B cell (primary cell): ENCODE results near the gene PLEKHO2. TPM values are rescaled to one million over a fixed set of nuclear protein-coding genes. Genes with fewer than 3 reads are reported as not detected.

ENCODE experiments used
- ATAC-seq: fragments of 200-7000 bp; cut with Tn5 transposase; one replicate; pipeline ENCODE4 v1.10.0; 2021; ENCODE audit warnings: low read depth, mild to moderate bottlenecking, moderate number of reproducible peaks, moderate library complexity
- CTCF ChIA-PET: fragments of 350-600 bp; sonication (Branson Sonifier 250); formaldehyde crosslinking; loops from one replicate; lab custom pipeline; 2021; ENCODE audit warnings: antibody characterized with exemption, inconsistent platforms; lab: Charles Lee
- POLR2A ChIA-PET: fragments of 350-600 bp; sonication (Branson Sonifier 250); formaldehyde crosslinking; loops from one replicate; lab custom pipeline; 2021; ENCODE audit warnings: antibody characterized with exemption; lab: Charles Lee
- DNase-seq: peaks from one replicate; pipeline ENCODE4 v3.0.0; 2013
- H2AFZ ChIP-seq: 2 replicates; pipeline ENCODE4 v1.6.1; 2012; ENCODE audit warnings: mild to moderate bottlenecking, low read depth, low read length; ENCODE audit not compliant: insufficient read depth, poor library complexity, severe bottlenecking
- H3K27ac ChIP-seq, 2 donors: 1 replicate in 1 of 2; 2 replicates in 1 of 2; pipeline ENCODE4 v1.5.1; 2012 to 2013; ENCODE audit warnings: low read length in 2 of 2, mild to moderate bottlenecking in 2 of 2, moderate library complexity in 1 of 2
- H3K27me3 ChIP-seq, 4 experiments: fragments of 200-600 bp in 1 of 4; sonication (generic) in 1 of 4; replicated peaks in 1 of 4; 1 replicate in 2 of 4; 2 replicates in 2 of 4; pipeline versions ENCODE4 v1.6.1 to v1.7.0; 2013 to 2016; ENCODE audit warnings: low read length in 3 of 4, mild to moderate bottlenecking in 2 of 4, mixed read lengths in 1 of 4, moderate library complexity in 1 of 4; ENCODE audit not compliant: insufficient read depth in 4 of 4, control insufficient read depth in 3 of 4; ENCODE audit errors: control extremely low read depth in 1 of 4
- H3K36me3 ChIP-seq, 2 experiments: replicated peaks in 1 of 2; 1 replicate in 1 of 2; 2 replicates in 1 of 2; pipeline versions ENCODE4 v1.6.1 to v1.7.1; 2013; ENCODE audit warnings: low read length in 1 of 2; ENCODE audit not compliant: insufficient read depth in 2 of 2, control insufficient read depth in 1 of 2; ENCODE audit errors: control extremely low read depth in 1 of 2, extremely low read depth in 1 of 2
- H3K4me1 ChIP-seq, 2 donors: fragments of 200-600 bp in 1 of 2; sonication (generic) in 1 of 2; 1 replicate in 1 of 2; 2 replicates in 1 of 2; pipeline versions ENCODE4 v1.5.1 to v1.6.1; 2013 to 2017; ENCODE audit warnings: low read length in 2 of 2; ENCODE audit not compliant: control insufficient read depth in 2 of 2, insufficient read depth in 2 of 2
- H3K4me2 ChIP-seq: replicated peaks from 2 replicates; pipeline ENCODE3; 2012; ENCODE audit warnings: mild to moderate bottlenecking, low read depth, low read length; ENCODE audit not compliant: poor library complexity, severe bottlenecking
- H3K4me3 ChIP-seq, 5 experiments: fragments of 200-600 bp in 1 of 5; sonication (generic) in 1 of 5; 1 replicate in 3 of 5; 2 replicates in 2 of 5; pipeline versions ENCODE4 v1.5.1 to v1.7.0; 2011 to 2016; ENCODE audit warnings: low read length in 4 of 5, mild to moderate bottlenecking in 4 of 5, low read depth in 2 of 5, control low read depth in 1 of 5, moderate library complexity in 1 of 5; ENCODE audit not compliant: insufficient read depth in 1 of 5; ENCODE audit errors: control extremely low read depth in 1 of 5, extremely low read depth in 1 of 5
- H3K79me2 ChIP-seq: fragments of 200-600 bp; sonication (generic); one replicate; pipeline ENCODE4 v1.6.0; 2016; ENCODE audit warnings: low read length; ENCODE audit not compliant: control insufficient read depth, insufficient read depth
- H3K9ac ChIP-seq: fragments of 200-600 bp; sonication (generic); 2 replicates; pipeline ENCODE4 v1.6.1; 2017; ENCODE audit warnings: mild to moderate bottlenecking, low read length, moderate library complexity
- H3K9me3 ChIP-seq, 3 donors: one replicate each; pipeline versions ENCODE4 v1.6.1 to v1.7.1; 2013; ENCODE audit warnings: low read length in 2 of 3; ENCODE audit not compliant: control insufficient read depth in 2 of 3, insufficient read depth in 1 of 3; ENCODE audit errors: control extremely low read depth in 1 of 3
- H4K20me1 ChIP-seq: 2 replicates; pipeline ENCODE4 v1.6.0; 2012; ENCODE audit warnings: mild to moderate bottlenecking, low read length; ENCODE audit not compliant: insufficient read depth, control insufficient read depth, poor library complexity, severe bottlenecking
- H3K27ac Mint-ChIP-seq: one replicate; pipeline ENCODE4 v1.8.0; 2021; ENCODE audit warnings: mixed read lengths
- H3K27me3 Mint-ChIP-seq: one replicate; pipeline ENCODE4 v1.8.0; 2021; ENCODE audit warnings: mixed read lengths
- H3K4me1 Mint-ChIP-seq: one replicate; pipeline ENCODE4 v1.8.0; 2021; ENCODE audit warnings: mixed read lengths
- H3K4me3 Mint-ChIP-seq: one replicate; pipeline ENCODE4 v1.8.0; 2021; ENCODE audit warnings: mixed read lengths
- H3K9me3 Mint-ChIP-seq: one replicate; pipeline ENCODE4 v1.8.0; 2022; ENCODE audit warnings: mixed read lengths; ENCODE audit not compliant: insufficient read depth
- EZH2 ChIP-seq: IDR thresholded peaks from 2 replicates; pipeline ENCODE4 v1.6.1; 2012; ENCODE audit warnings: borderline replicate concordance, low read depth, mild to moderate bottlenecking, moderate library complexity, low read length; ENCODE audit not compliant: insufficient read depth, poor library complexity, severe bottlenecking
- WGBS: methylation state at CpG from one replicate; pipeline ENCODE4 v1.1.5; 2013; ENCODE audit warnings: missing lambda C conversion rate; ENCODE audit not compliant: insufficient coverage; 5-methylcytosine and 5-hydroxymethylcytosine counted together
- intact Hi-C: fragments of 100-400 bp; cut with micrococcal nuclease; formaldehyde crosslinking; loops from one replicate; pipeline ENCODE4 v1.10.0; 2022
- polyA plus RNA-seq: library from polyadenylated mRNA; depleted of rRNA; stranded (reverse); fragments of >200 nt; gene quantifications from 2 replicates; pipeline ENCODE4 v1.2.3, GENCODE V29; 2012
- total RNA-seq, 2 donors: library from RNA; stranded (reverse); fragments of 120-200 nt in 1 of 2; gene quantifications; 1 replicate in 1 of 2; 2 replicates in 1 of 2; pipeline versions ENCODE4 v1.2.3 to v1.2.4, GENCODE V29; 2013 to 2022
- TF ChIP-seq, protein P1 (sequence below): fragments of 200-600 bp; IDR thresholded peaks from one replicate; pipeline ENCODE4 v1.8.0; 2022; ENCODE audit warnings: antibody characterized with exemption, mild to moderate bottlenecking

PLEKHO2 gene
- total and polyA plus RNA-seq, 2 donors (not counting 1 experiment from before 2014, with no cell fraction given) = 13.7 to 23.1 TPM

DNA sequence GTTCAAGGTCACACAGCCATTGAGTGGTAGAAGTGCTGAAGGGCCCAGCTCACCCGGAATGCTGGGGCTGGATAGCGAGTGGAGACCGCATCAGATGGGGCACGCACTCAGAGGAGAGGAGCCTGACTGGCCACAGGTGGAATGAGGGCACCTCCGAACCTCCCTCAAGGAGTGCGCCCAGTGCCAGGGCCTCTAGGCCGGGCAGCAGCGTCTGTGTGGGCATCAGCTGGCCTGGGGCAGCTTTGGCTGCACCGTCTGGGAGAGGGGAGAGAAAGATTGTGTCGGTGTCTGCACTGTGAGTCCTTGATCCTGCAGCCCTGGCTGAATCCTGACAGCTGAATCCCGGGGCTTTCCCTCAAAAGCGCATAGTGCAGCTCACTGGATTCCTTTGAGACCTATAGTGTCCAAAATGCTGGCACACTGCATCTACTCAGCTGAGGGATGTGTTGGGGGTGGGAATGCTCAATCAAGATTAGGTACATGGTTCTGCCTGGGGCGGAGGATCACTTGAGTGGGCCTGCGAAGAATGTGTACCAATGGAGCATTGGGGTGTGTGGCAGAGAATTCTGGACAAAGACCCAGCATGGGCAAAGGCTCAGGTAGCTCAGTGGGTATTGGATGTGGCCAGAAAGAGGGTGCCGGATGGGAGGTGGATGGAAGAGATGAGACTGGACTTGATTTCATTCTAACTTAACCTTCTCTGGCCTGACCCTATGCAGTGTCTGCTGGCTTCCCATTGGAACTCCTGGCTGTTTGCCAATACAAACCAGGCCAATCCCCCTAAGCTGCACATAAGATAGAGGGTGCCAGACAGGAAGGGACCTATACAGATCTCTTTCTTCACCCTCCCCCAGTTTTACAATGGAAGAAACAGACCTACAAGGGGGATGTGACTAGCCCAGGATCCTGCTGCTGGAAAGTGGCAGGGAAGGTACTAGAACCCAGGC, 70.9 kb downstream of the PLEKHO2 start:
- Histone ChIP-seq H3K9ac (no peak overlapping the region), H4K20me1 (no peaks in the 10 kb centered on the region), H3K4me2 (no peak overlapping the region), H3K36me3 (no peaks in the 10 kb centered on the region), H3K9me3 (no peaks in the 10 kb centered on the region), H3K79me2 (no peaks in the 10 kb centered on the region), H3K27me3 (peaks cover 0 to 19% (median 4%) of the 10 kb centered on the region in 4 experiments), H2AFZ (no peak overlapping the region), H3K4me3 (no peak overlapping the region), H3K4me1 (peaks cover 7 to 9% of the 10 kb centered on the region in 2 donors), H3K27ac (no peak overlapping the region)
- Mint-ChIP-seq H3K27ac (no peak overlapping the region), H3K27me3 (peaks cover 8% of the 10 kb centered on the region), H3K4me1 (peaks cover 9% of the 10 kb centered on the region), H3K4me3 (peak overlapping the region; percentile 70), H3K9me3 (no peaks in the 10 kb centered on the region)
- ChIA-PET POLR2A (no interaction called here), CTCF (interaction anchor here (1.1 to 3.0 kb wide), 3 partner anchors 96 to 184 kb away, joined by 3 to 13 read pairs (median 5); no protein-coding TSS in a partner anchor)
- intact Hi-C loops = no loop called here
- ATAC-seq (no peak), DNase-seq (no peak)
- 97% methylated on average over 14 of the region's 15 CpGs for WGBS
- TF ChIP-seq, protein P1, sequence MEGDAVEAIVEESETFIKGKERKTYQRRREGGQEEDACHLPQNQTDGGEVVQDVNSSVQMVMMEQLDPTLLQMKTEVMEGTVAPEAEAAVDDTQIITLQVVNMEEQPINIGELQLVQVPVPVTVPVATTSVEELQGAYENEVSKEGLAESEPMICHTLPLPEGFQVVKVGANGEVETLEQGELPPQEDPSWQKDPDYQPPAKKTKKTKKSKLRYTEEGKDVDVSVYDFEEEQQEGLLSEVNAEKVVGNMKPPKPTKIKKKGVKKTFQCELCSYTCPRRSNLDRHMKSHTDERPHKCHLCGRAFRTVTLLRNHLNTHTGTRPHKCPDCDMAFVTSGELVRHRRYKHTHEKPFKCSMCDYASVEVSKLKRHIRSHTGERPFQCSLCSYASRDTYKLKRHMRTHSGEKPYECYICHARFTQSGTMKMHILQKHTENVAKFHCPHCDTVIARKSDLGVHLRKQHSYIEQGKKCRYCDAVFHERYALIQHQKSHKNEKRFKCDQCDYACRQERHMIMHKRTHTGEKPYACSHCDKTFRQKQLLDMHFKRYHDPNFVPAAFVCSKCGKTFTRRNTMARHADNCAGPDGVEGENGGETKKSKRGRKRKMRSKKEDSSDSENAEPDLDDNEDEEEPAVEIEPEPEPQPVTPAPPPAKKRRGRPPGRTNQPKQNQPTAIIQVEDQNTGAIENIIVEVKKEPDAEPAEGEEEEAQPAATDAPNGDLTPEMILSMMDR = no peak

DNA sequence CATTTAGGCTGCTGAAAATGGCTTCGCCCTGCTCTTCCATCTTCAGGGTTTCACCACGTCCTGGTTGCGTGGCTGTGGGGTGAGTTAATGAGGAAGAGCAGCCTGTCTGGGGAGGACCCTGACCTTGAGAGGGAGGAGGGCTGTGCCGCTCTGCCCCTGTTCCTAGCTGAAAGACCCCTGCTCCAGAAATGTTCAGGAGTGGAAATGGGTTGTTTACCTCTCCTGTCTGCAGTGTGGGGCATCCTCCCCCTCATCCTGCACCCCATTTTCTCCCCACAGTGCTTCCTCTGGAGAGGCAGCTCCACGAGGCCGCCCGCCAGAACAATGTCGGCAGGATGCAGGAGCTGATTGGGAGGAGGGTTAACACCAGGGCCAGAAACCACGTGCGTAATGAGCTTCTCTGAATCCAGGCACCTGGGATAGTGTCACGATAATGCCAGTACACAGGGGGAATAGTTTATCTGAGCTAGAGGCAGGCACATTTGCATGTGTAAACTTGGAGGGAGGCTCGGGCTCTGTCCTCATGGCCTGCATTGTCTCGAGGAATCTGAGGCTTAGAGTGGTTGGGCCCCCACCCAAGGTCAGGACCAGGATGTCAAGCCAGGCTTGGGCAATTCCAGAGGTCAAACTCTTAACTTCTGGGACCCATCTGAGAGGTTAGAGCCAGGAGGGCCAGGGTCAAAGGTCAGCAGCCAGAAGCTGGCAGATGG, 74.0 kb downstream of the PLEKHO2 start:
- Histone ChIP-seq H3K36me3 (no peaks in the 10 kb centered on the region), H3K9ac (no peak overlapping the region), H4K20me1 (no peaks in the 10 kb centered on the region), H3K79me2 (no peaks in the 10 kb centered on the region), H3K27me3 (peaks cover 0 to 12% (median 4%) of the 10 kb centered on the region in 4 experiments), H3K9me3 (no peaks in the 10 kb centered on the region), H3K27ac (no peak overlapping the region), H3K4me2 (no peak overlapping the region), H3K4me1 (peaks cover 7 to 9% of the 10 kb centered on the region in 2 donors), H3K4me3 (no peak overlapping the region), H2AFZ (no peak overlapping the region)
- ChIA-PET POLR2A (no interaction called here), CTCF (interaction anchor here (1.2 to 1.7 kb wide), 3 partner anchors 9 to 187 kb away, joined by 3 to 6 read pairs (median 3); no protein-coding TSS in a partner anchor)
- Mint-ChIP-seq H3K9me3 (no peaks in the 10 kb centered on the region), H3K27me3 (peaks cover 4% of the 10 kb centered on the region), H3K4me1 (peaks cover 9% of the 10 kb centered on the region), H3K27ac (no peak overlapping the region), H3K4me3 (no peak overlapping the region)
- no peak for DNase-seq
- intact Hi-C loops = no loop called here
- whole genome bisulfite sequencing = 64% methylated on average over 12 of the region's 13 CpGs
- no peak for TF ChIP-seq EZH2
- TF ChIP-seq, protein P1 = no peak
- no peak for ATAC-seq
